Ishikawa (cell line): Measurements from ENCODE around the gene TXNDC8.

Experiments used
- CEBPB ChIP-seq: IDR thresholded peaks from 2 replicates; pipeline ENCODE4 v1.6.1; 2012
- CREB1 ChIP-seq: IDR thresholded peaks from 2 replicates; pipeline ENCODE4 v1.6.1; 2012; ENCODE audit warnings: low read depth
- EGR1 ChIP-seq: IDR thresholded peaks from 2 replicates; pipeline ENCODE4 v1.6.1; 2012
- EP300 ChIP-seq: IDR thresholded peaks from 2 replicates; pipeline ENCODE4 v1.6.1; 2012; ENCODE audit warnings: borderline replicate concordance
- FOXM1 ChIP-seq: IDR thresholded peaks from 2 replicates; pipeline ENCODE4 v1.6.1; 2012; ENCODE audit warnings: low read depth, borderline replicate concordance
- NFIC ChIP-seq: IDR thresholded peaks from 2 replicates; pipeline ENCODE4 v1.6.1; 2012
- RAD21 ChIP-seq: IDR thresholded peaks from 2 replicates; pipeline ENCODE4 v1.6.1; 2012; ENCODE audit warnings: low read depth
- TAF1 ChIP-seq: IDR thresholded peaks from 2 replicates; pipeline ENCODE4 v1.6.1; 2012; ENCODE audit warnings: low read depth, mild to moderate bottlenecking
- TCF12 ChIP-seq: IDR thresholded peaks from 2 replicates; pipeline ENCODE4 v1.6.1; 2012; ENCODE audit warnings: low read depth
- TEAD4 ChIP-seq: IDR thresholded peaks from 2 replicates; pipeline ENCODE4 v1.6.1; 2012
- YY1 ChIP-seq: IDR thresholded peaks from 2 replicates; pipeline ENCODE4 v1.6.1; 2012; ENCODE audit warnings: low read depth
- ZBTB7A ChIP-seq: IDR thresholded peaks from 2 replicates; pipeline ENCODE4 v1.6.1; 2012; ENCODE audit warnings: low read depth
- TF ChIP-seq, protein P1 (sequence below): IDR thresholded peaks from 2 replicates; pipeline ENCODE4 v1.6.1; 2012
- TF ChIP-seq, protein P2 (sequence below): IDR thresholded peaks from 2 replicates; pipeline ENCODE4 v1.6.1; 2012; ENCODE audit warnings: low read depth, mild to moderate bottlenecking
- TF ChIP-seq, protein P3 (sequence below): IDR thresholded peaks from 2 replicates; pipeline ENCODE4 v1.6.1; 2012

The TXNDC8 gene

GRCh38 chr9:110308633-110309038 is 29.0 kb downstream of the TXNDC8 start:
- TF ChIP-seq ZBTB7A (no peak), EP300 (no peak), TEAD4 (no peak), NFIC (no peak), CEBPB (no peak), TAF1 (no peak), TCF12 (no peak), EGR1 (no peak), YY1 (no peak), FOXM1 (no peak), CREB1 (no peak), RAD21 (no peak)
- TF ChIP-seq, protein P1, sequence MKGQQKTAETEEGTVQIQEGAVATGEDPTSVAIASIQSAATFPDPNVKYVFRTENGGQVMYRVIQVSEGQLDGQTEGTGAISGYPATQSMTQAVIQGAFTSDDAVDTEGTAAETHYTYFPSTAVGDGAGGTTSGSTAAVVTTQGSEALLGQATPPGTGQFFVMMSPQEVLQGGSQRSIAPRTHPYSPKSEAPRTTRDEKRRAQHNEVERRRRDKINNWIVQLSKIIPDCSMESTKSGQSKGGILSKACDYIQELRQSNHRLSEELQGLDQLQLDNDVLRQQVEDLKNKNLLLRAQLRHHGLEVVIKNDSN = no peak
- TF ChIP-seq, protein P2, sequence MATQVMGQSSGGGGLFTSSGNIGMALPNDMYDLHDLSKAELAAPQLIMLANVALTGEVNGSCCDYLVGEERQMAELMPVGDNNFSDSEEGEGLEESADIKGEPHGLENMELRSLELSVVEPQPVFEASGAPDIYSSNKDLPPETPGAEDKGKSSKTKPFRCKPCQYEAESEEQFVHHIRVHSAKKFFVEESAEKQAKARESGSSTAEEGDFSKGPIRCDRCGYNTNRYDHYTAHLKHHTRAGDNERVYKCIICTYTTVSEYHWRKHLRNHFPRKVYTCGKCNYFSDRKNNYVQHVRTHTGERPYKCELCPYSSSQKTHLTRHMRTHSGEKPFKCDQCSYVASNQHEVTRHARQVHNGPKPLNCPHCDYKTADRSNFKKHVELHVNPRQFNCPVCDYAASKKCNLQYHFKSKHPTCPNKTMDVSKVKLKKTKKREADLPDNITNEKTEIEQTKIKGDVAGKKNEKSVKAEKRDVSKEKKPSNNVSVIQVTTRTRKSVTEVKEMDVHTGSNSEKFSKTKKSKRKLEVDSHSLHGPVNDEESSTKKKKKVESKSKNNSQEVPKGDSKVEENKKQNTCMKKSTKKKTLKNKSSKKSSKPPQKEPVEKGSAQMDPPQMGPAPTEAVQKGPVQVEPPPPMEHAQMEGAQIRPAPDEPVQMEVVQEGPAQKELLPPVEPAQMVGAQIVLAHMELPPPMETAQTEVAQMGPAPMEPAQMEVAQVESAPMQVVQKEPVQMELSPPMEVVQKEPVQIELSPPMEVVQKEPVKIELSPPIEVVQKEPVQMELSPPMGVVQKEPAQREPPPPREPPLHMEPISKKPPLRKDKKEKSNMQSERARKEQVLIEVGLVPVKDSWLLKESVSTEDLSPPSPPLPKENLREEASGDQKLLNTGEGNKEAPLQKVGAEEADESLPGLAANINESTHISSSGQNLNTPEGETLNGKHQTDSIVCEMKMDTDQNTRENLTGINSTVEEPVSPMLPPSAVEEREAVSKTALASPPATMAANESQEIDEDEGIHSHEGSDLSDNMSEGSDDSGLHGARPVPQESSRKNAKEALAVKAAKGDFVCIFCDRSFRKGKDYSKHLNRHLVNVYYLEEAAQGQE = no peak
- TF ChIP-seq, protein P3, sequence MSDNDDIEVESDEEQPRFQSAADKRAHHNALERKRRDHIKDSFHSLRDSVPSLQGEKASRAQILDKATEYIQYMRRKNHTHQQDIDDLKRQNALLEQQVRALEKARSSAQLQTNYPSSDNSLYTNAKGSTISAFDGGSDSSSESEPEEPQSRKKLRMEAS = no peak

DNA sequence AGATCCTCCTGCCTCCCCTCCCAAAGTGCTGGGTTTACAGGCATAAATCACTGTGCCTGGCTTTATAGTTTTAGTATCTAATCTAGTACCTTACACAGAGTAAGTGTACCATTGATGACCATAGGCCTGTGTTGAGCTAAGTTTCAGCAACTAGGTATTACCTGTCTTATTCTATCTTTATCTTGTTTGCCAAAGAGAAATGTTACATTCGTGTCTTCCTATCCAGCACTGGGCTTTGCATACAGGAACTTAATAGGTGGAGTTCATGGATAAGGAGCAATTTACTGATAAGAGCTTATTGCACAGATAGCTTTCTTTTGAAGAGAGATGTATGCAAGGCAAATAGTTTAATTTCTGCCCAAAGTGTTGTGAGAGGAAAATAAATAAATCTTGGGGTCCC is 30.5 kb downstream of the TXNDC8 start:
- TF ChIP-seq CREB1 = no peak
- no peak for TF ChIP-seq ZBTB7A
- no peak for TF ChIP-seq EP300
- TF ChIP-seq NFIC = no peak
- no peak for TF ChIP-seq CEBPB
- no peak for TF ChIP-seq TEAD4
- no peak for TF ChIP-seq EGR1
- no peak for TF ChIP-seq FOXM1
- no peak for TF ChIP-seq RAD21
- TF ChIP-seq, protein P3 = no peak
- TF ChIP-seq, protein P2 = no peak
- no peak for TF ChIP-seq YY1
- TF ChIP-seq TAF1 = no peak
- TF ChIP-seq, protein P1 = no peak

- no peak for TF ChIP-seq ZBTB7A
- TF ChIP-seq TCF12 = no peak
- peak; percentile 18; the same call in 1 of the 2 replicates for TF ChIP-seq CEBPB
These were observed 34.5 kb downstream of the TXNDC8 start for GRCh38 chr9:110303133-110303532.

DNA sequence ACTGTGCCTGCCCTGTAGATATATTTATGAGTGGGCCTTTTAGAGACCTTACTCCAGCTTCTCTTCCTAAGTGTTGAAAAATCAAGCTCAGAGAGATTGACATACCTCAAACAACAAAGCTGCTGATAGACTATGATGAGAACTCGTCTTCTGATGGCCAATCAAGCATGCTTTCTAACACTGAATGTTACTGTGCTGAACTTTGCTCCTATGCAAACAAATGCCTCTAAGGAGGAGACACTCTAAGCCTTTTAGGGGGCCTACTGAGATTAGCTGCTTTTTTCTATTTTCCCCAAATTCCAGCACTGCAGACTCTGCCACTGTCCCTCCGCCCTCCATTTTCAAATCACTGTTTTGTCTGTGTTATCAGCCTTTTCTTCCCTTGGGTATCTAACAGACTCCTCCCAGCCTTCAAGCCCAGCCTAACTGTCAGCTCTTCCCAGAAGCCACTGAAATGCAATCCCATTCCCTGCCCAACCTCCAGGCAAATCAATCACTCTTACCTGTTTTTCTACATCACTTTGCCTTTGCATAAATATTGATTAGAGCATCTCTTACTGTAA is 39.5 kb downstream of the TXNDC8 start:
- TF ChIP-seq CEBPB (no peak), ZBTB7A (no peak), EGR1 (no peak)
- TF ChIP-seq, protein P2 = no peak

DNA sequence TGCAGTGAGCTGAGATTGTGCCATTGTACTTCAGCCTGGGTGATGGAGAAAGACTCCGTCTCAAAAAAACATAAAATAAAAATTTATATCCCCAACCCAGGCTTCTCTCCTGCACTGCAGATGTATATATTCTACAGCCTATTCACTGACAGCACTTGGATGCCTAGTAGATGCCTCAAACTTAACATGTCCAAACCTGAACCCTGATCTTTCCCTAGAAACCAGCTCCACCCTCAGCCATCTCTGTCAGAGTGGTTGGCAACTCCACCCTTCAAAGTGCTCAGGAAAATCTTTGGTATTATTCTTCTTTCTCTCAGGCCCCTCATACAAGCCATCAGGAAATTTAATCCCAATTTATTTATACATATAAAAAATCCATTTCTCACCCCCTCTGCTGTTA is 44.4 kb downstream of the TXNDC8 start:
- TF ChIP-seq EGR1 (no peak), TAF1 (no peak), NFIC (no peak), EP300 (no peak), TCF12 (no peak), YY1 (no peak), TEAD4 (no peak), RAD21 (no peak), CREB1 (no peak), CEBPB (no peak), ZBTB7A (no peak), FOXM1 (no peak)
- TF ChIP-seq, protein P1 = no peak
- TF ChIP-seq, protein P2 = no peak
- TF ChIP-seq, protein P3 = no peak
